Ovary (tissue), 9 donors: ENCODE measurements around the gene GSTM1. TPM values are rescaled to one million over a fixed set of nuclear protein-coding genes. Genes with fewer than 3 reads are reported as not detected.
A peak's percentile ranks its signal among the peaks of the same experiment; 100 is the strongest.

ENCODE experiments used
- DNase-seq, 5 donors: peaks; one replicate each; pipeline ENCODE4 v3.0.0-alpha.2; 2019 to 2020
- H3K27ac ChIP-seq, 2 donors: fragments of 200-600 bp; one replicate each; pipeline versions ENCODE4 v1.5.1 to v1.8.0; 2019 to 2022
- H3K27me3 ChIP-seq: fragments of 200-600 bp; one replicate; pipeline ENCODE4 v1.8.0; 2022
- H3K36me3 ChIP-seq: fragments of 200-600 bp; sonication (generic); one replicate; pipeline ENCODE4 v1.5.1; 2019
- H3K4me1 ChIP-seq: one replicate; pipeline ENCODE4 v1.8.1; 2013; ENCODE audit warnings: mild to moderate bottlenecking, moderate library complexity; ENCODE audit not compliant: insufficient read depth
- H3K4me3 ChIP-seq: fragments of 200-600 bp; sonication (generic); one replicate; pipeline ENCODE4 v1.5.1; 2017
- H3K9me3 ChIP-seq, 2 donors: fragments of 200-600 bp in 1 of 2; sonication (generic) in 1 of 2; one replicate each; pipeline versions ENCODE4 v1.5.1 to v1.8.1; 2013 to 2019; ENCODE audit warnings: mild to moderate bottlenecking in 1 of 2, moderate library complexity in 1 of 2
- CTCF ChIP-seq, 3 donors: fragments of 450-650 bp in 2 of 3; fragments of 200-600 bp in 1 of 3; IDR thresholded peaks; one replicate each; pipeline versions ENCODE4 v1.5.1 to v1.8.0; 2016 to 2022; ENCODE audit warnings: antibody characterized with exemption in 3 of 3, mild to moderate bottlenecking in 1 of 3
- EP300 ChIP-seq: sonication (generic); formaldehyde crosslinking; IDR thresholded peaks from one replicate; pipeline ENCODE4 v1.6.1; 2017; ENCODE audit warnings: antibody characterized with exemption
- POLR2A ChIP-seq: fragments of 450-650 bp; IDR thresholded peaks from one replicate; pipeline ENCODE4 v1.6.1; 2017; ENCODE audit warnings: antibody characterized with exemption, mild to moderate bottlenecking, moderate library complexity
- WGBS, 3 donors: extraction: QIAGEN DNeasy Blood & Tissue Kit in 1 of 3; methylation state at CpG; one replicate each; pipeline versions ENCODE4 v1.1.5 to v1.1.7; 2013 to 2017; 5-methylcytosine and 5-hydroxymethylcytosine counted together
- intact Hi-C, 4 donors: fragments of 100-400 bp; cut with DNase I; formaldehyde crosslinking; loops; one replicate each; pipeline versions ENCODE4 v1.11.0 to v1.15.1; 2022 to 2023
- polyA plus RNA-seq, 2 donors: library from polyadenylated mRNA; stranded (reverse); fragments of 200-250 nt in 1 of 2; fragments of 350-450 nt in 1 of 2; fragmentation: Illumina TruSeq in 1 of 2; extraction: RNeasy Lipid Tissue Mini Kit (QIAGEN cat#74804) in 1 of 2; gene quantifications; one replicate each; pipeline ENCODE4 v1.2.3, GENCODE V29; 2013 to 2014
- total RNA-seq, 7 donors: library from RNA; depleted of rRNA in 2 of 7; stranded (reverse); fragments of >200 nt in 2 of 7; fragmentation: NEBNext Ultra II Directional in 3 of 7; extraction: Animal tissue kit (Norgen Biotek cat#: 25700) in 3 of 7; gene quantifications; one replicate each; pipeline versions ENCODE4 v1.1.0 to v1.2.4, GENCODE V29; 2016 to 2023
- donor health status: DM: no; HTN: no; CAD: no; lungs with moderate emphysema.
- donor health status: DM: no; HTN: no; CAD: no.
- donor health status: Bipolar disorder and iron deficiency.
- donor health status: DM: yes; HTN: yes; CAD: no.
- donor health status: DM: no; HTN: no; CAD: no.
- donor health status: DM: yes; HTN: yes; CAD: no.

The GSTM1 gene
- total and polyA plus RNA-seq, 9 donors, result 0.32 to 482 (median 181) TPM; not detected in 3

DNA sequence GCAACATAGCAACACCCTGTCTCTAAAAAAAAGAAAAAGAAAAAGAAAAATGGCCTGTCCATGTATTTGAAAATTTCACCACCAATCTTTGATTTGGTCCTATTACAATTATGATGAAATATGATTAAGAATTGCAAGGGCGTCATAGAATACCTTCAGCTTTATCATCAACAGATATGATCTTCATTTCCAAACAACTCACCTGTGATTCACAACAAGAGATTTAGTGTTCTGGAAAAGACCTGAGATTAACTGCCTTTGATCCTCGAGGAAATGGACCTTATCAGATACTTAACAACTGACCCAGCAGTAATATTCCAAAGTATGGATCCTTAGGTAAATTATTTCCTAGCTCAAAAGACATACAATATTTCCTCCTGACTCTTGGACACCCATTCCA is 35.2 kb upstream of the GSTM1 start:
- no peaks in the 10 kb centered on the region for H3K36me3 ChIP-seq
- peaks cover 8% of the 10 kb centered on the region for H3K4me1 ChIP-seq
- H3K27me3 ChIP-seq, result no peaks in the 10 kb centered on the region
- no peak overlapping the region for H3K4me3 ChIP-seq
- DNase-seq, result no peak
- WGBS, 3 donors, result 81 to 92% (median 83%) methylated on average over 2 of the region's 2 CpGs
- no peaks in the 10 kb centered on the region for H3K9me3 ChIP-seq
- intact Hi-C loops, result no loop called here
- no peak for TF ChIP-seq EP300
- no peak for TF ChIP-seq POLR2A
- no peak for TF ChIP-seq CTCF (IDR thresholded peaks at IDR 0.05)
- H3K27ac ChIP-seq, result no peak overlapping the region

DNA sequence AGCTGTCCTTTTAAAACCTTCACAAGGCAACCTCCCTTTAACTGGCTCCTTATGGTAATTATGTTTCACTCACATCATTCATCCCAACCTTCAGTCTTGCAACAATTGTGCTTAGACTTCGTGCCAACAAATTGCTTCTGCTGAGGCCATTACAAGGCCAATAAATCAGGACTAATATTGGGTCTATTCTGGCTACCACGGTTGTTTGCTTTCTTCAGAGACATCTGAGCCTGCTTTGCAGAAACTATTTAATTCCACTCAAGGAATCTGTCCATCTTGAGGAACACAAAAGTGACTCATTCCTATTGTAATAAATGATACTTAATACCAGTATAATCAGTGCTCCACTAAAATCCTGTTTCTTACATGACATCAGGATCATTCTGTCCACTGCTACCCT is 34.3 kb upstream of the GSTM1 start:
- DNase-seq, result no peak
- Histone ChIP-seq H3K4me3 (no peak overlapping the region), H3K27ac (no peak overlapping the region), H3K4me1 (peaks cover 8% of the 10 kb centered on the region), H3K9me3 (no peaks in the 10 kb centered on the region), H3K27me3 (no peaks in the 10 kb centered on the region), H3K36me3 (no peaks in the 10 kb centered on the region)
- intact Hi-C loops, result no loop called here
- 57 to 68% (median 66%) methylated on average over 2 of the region's 2 CpGs for WGBS, 3 donors
- TF ChIP-seq EP300, result no peak

DNA sequence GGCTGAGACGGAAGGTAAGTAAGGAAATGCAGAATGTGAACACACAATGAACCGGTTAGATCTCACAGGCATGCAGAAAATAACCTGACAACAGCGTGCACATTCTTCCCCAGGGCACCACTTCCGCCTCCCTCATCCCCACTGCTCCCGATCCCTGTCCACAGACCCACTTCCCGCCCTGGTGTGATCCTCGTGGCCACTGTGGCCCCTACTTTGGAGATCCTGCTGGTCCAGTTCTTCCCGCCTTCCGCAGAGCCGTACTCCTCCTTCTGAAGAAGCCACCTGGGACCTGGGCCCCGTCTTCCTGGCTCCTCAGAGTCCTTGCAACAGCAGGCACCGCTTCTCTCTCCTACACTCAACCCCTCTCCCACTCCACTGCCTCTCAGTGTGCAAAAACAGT is 33.1 kb upstream of the GSTM1 start:
- Histone ChIP-seq H3K27ac (peak overlapping the region in 1 of 2 donors; percentile 94), H3K4me3 (no peak overlapping the region), H3K27me3 (no peaks in the 10 kb centered on the region), H3K4me1 (peaks cover 17% of the 10 kb centered on the region), H3K9me3 (no peaks in the 10 kb centered on the region), H3K36me3 (no peaks in the 10 kb centered on the region)
- DNase-seq, result peak in 2 of 5 donors; percentile 32 to 44
- intact Hi-C loops, result no loop called here
- no peak for TF ChIP-seq EP300
- no peak for TF ChIP-seq CTCF (IDR thresholded peaks at IDR 0.05)
- TF ChIP-seq POLR2A, result no peak
- WGBS, 3 donors, result 90% methylated on average over 12 of the region's 12 CpGs

DNA sequence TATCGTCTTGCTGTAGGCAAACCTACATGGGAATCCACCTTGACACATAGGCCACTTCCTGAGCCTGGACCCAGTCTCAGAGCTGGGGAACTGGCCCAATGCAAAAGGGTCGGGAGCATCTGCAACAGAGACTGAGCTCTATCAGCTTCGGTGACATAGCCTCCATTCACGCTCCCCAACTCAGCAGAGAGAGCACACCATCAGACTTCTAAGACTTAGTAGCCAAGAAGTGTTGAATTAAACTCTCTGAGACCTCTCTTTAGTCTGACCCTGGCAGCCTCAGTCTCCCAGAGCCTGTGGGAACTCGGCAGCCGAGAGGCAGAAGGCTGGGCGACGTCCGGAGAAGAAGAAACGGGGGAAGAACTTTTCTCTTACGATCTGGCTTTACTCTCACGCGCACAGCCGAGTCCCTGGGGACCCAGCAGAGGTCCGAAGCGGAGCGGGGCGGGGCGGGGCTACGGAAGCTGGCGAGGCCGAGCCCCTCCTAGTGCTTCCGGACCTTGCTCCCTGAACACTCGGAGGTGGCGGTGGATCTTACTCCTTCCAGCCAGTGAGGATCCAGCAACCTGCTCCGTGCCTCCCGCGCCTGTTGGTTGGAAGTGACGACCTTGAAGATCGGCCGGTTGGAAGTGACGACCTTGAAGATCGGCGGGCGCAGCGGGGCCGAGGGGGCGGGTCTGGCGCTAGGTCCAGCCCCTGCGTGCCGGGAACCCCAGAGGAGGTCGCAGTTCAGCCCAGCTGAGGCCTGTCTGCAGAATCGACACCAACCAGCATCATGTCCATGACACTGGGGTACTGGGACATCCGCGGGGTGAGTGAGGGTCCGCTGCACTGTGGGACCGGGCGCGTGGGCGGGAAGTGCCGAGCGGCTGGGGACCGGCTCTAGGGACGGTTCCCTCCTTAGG is 31.8 kb upstream of the GSTM1 start, which contains the start of gene GSTM4:
Gene GSTM4 (plus strand): TSS at position 485 of the 905 bp plus-strand sequence. CDS start 291 bp downstream, at position 776.
- WGBS, 3 donors, result 1 to 3% (median 2%) methylated on average over 40 to 54 of the region's 54 CpGs
- Histone ChIP-seq H3K36me3 (no peaks in the 10 kb centered on the region), H3K27ac (peak within 1 kb of the TSS; percentile 16 to 94), H3K4me3 (peak within 1 kb of the TSS; percentile 59), H3K9me3 (no peaks in the 10 kb centered on the region), H3K4me1 (peaks cover 22% of the 10 kb centered on the region), H3K27me3 (no peaks in the 10 kb centered on the region)
- intact Hi-C loops, result no loop called here
- peak; percentile 93 to 96 (median 94) for DNase-seq
- no peak for TF ChIP-seq EP300
- peak in 1 of 3 donors; percentile 10 for TF ChIP-seq CTCF (IDR thresholded peaks at IDR 0.05)
- TF ChIP-seq POLR2A, result peak; percentile 64

DNA sequence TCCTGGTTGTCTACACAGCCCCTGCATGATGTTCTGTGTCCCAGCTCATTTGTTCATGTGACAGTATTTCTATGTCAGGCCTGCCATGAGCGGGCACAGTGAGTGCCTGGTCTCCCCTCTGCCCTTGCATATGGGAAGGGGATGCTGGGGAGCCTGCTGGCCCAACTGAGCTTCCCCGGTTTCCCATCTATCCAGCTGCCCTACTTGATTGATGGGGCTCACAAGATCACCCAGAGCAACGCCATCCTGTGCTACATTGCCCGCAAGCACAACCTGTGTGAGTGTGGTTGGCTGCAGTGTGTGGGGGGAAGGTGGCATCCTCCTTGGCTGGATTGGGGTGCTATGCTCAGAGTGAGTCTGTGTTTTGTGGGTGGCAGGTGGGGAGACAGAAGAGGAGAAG is 30.2 kb upstream of the GSTM1 start:
- peak in 1 of 5 donors; percentile 30 for DNase-seq
- Histone ChIP-seq H3K27me3 (no peaks in the 10 kb centered on the region), H3K4me1 (peaks cover 22% of the 10 kb centered on the region), H3K27ac (no peak overlapping the region), H3K9me3 (no peaks in the 10 kb centered on the region), H3K4me3 (no peak overlapping the region), H3K36me3 (no peaks in the 10 kb centered on the region)
- 94 to 99% (median 95%) methylated on average over 4 of the region's 4 CpGs for WGBS, 3 donors
- no peak for TF ChIP-seq CTCF (IDR thresholded peaks at IDR 0.05)
- no peak for TF ChIP-seq EP300
- TF ChIP-seq POLR2A, result no peak
- intact Hi-C loops, result no loop called here
